H1 (cell line): Measurements from ENCODE around the gene RPS15. TPM values are rescaled to one million over a fixed set of nuclear protein-coding genes. Genes with fewer than 3 reads are reported as not detected.

Source experiments
- EZH2 ChIP-seq: fragments of 200-600 bp; sonication (generic); IDR thresholded peaks from 2 replicates; pipeline ENCODE4 v1.7.1; 2012; ENCODE audit warnings: low read depth, mild to moderate bottlenecking, moderate library complexity, low read length, inconsistent platforms; ENCODE audit not compliant: severe bottlenecking
- POU5F1 ChIP-seq: IDR thresholded peaks from 2 replicates; pipeline ENCODE4 v1.6.1; 2011; ENCODE audit warnings: low read depth, mild to moderate bottlenecking, low read length, moderate library complexity
- polyA plus RNA-seq, 7 experiments: library from polyadenylated mRNA; depleted of rRNA in 3 of 7; stranded (reverse) in 5 of 7; unstranded in 2 of 7; fragments of >200 nt in 5 of 7; fragments of 200-250 nt in 2 of 7; gene quantifications; 1 replicate in 5 of 7; 2 replicates in 1 of 7; 4 replicates in 1 of 7; pipeline versions ENCODE4 v1.2.1 to v1.2.3, GENCODE V29; 2011 to 2013; ENCODE audit warnings: missing spikeins in 2 of 7, mixed read lengths in 2 of 7
- total RNA-seq: library from RNA; stranded (reverse); fragmentation: NEBNext Ultra II Directional; extraction: Animal tissue kit (Norgen Biotek cat#: 25700); gene quantifications from 2 replicates; pipeline ENCODE4 v1.2.1, GENCODE V29; 2021

RPS15 gene
- total and polyA plus RNA-seq, 2 of the 8 experiments (the other 6 are each of a cell fraction or from before 2014, with no cell fraction given) = 1,562 to 3,890 TPM

- TF ChIP-seq EZH2 (no peak), POU5F1 (no peak)
- TF ChIP-seq, all 59 proteins: peak for 0
Observed at GRCh38 chr19:1483979-1484428, 45.8 kb downstream of the RPS15 start (continued).
